Activated effector memory CD4-positive, alpha-beta T cell treated with Interleukin-2 at 50 U/mL for 16 hours (primary cell): Measurements from ENCODE around the gene TYW3.
A peak's percentile ranks its signal among the peaks of the same experiment; 100 is the strongest.

Source experiments
- DNase-seq: peaks from one replicate; pipeline ENCODE4 v3.0.0-alpha.2; 2020

Gene TYW3

GRCh38 chr1:74732960-74733603 lies at the start of gene TYW3, which contains the start of gene CRYZ:
Gene TYW3, plus strand, starts transcription at chr1:74733152. Its CDS starts 93 bp downstream, at chr1:74733245.
Gene CRYZ, minus strand, starts transcription at chr1:74733050. Its CDS starts 8,229 bp downstream, at chr1:74724821.
- DNase-seq, result peak; percentile 81

- DNase-seq, result no peak
Observed at GRCh38 chr1:74683656-74684055, 49.3 kb upstream of the TYW3 start.

DNA sequence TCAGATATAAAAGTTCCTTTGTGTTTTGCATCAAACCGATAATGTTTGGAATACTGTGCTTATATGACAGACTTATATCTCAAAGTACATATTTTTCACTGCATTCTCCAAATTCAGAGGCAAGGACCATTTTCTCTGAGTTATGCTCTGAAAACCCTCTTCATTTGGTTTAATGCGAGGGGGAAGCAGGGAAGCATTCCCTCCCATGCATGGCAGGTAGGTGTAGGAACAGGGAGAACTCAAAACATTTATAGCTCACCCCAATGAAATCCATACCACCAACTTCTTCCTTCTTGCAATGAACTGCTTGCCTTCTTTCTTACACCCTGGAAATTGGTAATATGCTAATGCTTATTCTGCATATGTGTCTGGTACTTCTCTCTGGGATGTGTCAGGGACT lies 48.7 kb upstream of the TYW3 start:
- DNase-seq, result no peak

GRCh38 chr1:74686928-74687327 lies 46.0 kb upstream of the TYW3 start:
- DNase-seq, result no peak

DNA sequence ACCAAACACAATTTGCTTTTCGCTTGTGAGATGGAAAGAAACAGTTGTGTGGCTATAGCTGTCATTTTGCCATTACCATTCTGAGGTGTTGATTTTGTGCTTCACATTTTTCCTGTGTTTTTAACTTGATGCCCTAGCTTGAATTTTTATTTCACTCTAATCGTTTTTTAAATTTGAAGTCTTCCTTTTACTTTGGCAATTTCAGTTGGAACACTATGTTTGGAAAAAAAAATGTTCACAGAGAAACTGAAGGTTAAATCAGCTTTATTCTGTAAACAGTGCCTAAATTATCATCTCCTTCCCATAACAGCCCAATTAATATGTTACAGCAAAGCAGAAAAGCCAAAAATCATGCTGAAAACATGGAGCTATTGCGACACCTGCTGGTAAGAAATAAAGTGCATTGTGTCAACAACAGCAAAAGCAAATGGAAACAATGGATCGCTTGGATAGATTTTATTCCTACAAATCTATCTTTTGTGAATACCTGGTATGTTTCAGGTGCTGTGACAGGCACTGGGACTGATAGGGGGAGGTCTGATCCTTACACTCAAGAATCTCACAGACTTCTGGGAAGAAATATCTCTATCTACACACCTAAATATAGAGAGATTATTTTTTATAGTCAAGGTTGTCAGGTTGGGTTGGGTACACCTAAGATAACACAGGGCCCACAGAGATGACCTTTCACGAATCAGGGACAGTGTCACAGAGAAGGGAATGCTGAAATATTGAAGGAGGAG lies 43.2 kb upstream of the TYW3 start:
- no peak for DNase-seq

DNA sequence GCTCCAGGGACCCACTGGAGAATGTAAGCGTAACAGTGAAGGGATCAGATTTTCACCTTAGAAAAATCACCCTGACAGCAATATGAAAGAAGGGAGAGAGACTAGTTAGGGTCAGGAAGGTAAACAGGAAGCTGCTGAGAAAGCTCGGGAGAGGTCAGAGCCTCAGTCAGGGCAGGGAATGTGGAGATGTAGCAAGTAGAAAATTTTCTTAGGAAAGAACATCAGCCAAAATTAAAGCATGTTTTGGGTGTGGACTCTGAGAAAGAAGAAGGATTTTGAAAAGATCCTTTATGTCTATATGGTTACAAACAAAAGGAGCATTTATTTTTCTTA lies 42.6 kb upstream of the TYW3 start:
- DNase-seq, result no peak

GRCh38 chr1:74690909-74691308 lies 42.0 kb upstream of the TYW3 start:
- DNase-seq, result no peak

GRCh38 chr1:74693473-74693872 lies 39.5 kb upstream of the TYW3 start:
- DNase-seq, result no peak

DNA sequence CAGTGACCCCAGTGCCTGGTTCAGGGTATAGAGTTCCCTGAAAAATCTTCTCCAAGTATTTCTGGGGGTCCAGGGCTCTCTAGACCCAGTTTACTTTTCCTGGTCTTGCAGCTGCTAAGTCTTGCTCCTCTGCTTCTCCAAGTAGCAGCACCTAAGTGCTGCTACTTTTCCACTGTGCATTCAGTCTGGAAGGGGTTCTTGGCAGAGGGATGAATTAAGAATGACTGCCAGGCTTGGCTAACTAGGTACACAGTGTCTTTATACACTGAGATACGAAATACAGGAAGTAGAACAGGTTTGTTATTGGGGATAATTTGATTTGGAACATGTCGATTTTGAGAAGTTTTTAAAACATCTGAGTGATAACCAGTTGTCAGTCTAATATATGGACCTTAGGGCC lies 35.1 kb upstream of the TYW3 start:
- DNase-seq, result no peak

DNA sequence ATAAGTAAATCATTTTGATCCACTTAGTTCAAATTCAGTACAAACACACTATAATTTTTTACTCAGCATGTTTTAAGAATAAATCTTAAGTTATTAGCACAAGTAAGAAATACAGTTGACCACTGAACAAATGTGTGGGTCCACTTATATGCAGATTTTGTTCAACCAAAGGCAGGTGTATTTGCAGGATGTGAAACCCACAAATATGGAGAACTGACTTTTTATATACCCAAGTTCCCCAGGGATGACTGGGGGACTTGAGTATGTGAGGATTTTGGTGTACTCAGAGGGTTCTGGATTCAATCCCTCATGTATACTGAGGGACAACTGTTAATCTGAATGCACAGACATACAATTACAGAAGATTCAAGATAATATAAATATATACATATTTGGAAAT lies 33.6 kb upstream of the TYW3 start:
- DNase-seq, result no peak

GRCh38 chr1:74703386-74704182 lies 29.4 kb upstream of the TYW3 start:
- no peak for DNase-seq

- DNase-seq, result no peak
Observed at GRCh38 chr1:74712881-74713280, 20.1 kb upstream of the TYW3 start.

DNA sequence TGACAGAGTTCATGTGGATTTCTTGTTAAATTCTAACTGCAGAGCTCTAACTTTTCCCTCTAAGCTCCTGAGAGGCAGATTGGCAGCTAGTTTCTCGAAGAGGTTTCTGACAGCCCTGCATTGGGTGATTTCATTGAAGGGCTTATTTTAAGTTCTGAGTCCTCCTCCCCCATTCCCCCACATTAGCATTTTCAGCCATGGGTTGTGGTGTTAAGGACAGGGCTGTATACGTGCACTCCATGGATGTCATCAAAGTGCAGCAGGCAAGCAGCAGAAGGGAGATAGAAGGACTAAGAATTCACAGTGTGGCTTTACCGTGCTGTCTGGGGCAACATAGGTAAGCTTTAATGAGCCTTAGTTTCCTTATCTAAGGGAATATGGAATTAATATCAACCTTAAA lies 19.1 kb upstream of the TYW3 start:
- DNase-seq, result no peak

DNA sequence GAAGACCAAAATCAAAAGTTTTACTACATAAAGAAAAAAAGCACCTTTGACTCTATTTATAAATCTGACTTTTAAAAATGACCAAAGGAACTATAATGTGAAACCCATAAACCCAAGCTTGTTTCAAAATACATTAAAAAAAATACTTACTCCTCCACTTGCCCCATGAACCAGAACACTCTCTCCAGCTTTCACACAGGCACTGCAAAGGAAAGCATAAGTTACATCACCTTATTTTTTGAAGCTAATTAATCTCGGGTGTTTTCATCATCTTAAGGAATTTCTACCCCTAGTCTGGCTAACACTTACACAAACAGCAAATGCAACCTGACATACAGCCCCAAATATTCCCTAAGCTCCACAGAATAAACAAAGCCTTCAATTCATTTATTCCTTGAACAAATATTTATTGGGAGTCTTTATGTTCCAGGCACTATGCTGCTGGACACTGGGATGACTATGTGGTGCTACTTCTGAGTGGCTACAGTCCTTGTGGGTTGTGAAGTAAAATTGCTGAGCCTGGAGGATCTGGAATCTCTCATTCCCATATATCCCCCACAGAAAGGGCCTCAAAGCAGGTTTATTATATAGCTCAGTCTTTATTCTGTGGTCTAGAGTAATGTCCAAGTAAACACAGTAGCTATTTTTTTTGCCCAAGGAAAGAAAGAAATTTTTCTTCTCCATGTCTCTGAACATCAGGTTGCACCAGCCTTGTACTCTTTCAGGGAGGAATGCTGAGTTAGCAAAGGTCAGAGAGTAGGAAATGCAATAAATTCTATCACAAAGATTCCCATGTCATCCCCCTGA lies 18.3 kb upstream of the TYW3 start:
- DNase-seq, result no peak

- DNase-seq, result no peak
Observed at GRCh38 chr1:74715236-74715502, 17.8 kb upstream of the TYW3 start.

DNA sequence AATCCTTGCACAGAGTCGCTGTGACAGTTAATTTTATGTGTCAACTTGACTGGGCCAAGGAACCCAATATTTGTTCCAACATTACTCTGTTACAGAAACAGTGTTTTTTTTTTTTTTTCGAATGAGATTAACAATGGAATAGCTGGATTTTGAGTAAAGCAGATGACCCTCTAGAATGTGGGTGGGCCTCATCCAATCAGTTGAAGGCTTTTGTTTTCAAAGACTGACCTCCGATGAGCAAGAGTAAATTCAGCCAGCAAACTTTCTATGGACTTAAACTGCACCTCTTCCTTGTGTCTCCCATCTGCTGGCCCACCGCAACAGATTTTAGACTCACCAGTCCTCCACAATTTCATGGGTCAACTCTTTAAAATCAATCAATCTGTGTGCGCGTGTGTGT lies 17.1 kb upstream of the TYW3 start:
- DNase-seq, result no peak

- DNase-seq, result no peak
Observed at GRCh38 chr1:74716822-74717221, 16.1 kb upstream of the TYW3 start.

GRCh38 chr1:74717626-74718025 lies 15.3 kb upstream of the TYW3 start:
- no peak for DNase-seq

DNA sequence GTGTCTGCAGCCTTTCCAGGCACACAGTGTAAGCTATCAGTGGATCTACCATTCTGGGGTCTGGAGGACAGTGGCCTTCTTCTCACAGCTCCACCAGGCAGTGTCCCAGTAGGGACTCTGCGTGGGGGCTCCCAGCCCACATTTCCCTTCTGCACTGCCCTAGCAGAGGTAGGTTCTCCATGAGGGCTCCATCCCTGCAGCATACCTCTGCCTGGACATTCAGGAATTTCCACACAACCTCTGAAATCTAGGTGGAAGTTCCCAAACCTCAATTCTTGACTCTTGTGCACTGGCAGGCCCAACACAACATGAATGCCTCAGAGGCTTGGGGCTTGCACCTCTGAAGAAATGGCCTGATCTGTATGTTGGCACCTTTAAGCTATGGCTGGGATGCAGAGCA lies 6.9 kb upstream of the TYW3 start:
- no peak for DNase-seq

DNA sequence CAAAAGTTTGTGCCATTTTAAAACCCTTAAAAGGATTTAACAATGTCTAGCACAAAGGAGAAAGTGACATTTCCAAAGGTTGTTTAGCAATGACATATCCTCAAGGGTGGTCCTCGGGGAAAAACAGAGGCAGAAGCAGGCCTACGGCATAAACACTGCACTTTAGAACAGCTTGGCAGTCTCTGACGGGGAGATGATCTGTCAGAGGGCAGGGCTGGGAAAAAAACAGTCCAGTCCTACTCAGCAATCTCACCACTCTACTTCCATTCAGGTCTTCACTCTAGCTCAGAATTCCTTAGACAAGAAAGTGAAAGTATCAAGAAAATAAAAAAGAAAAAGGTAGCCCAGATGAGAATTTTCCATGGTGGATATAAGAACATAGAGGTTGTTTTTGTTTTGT lies 4.2 kb upstream of the TYW3 start:
- no peak for DNase-seq

DNA sequence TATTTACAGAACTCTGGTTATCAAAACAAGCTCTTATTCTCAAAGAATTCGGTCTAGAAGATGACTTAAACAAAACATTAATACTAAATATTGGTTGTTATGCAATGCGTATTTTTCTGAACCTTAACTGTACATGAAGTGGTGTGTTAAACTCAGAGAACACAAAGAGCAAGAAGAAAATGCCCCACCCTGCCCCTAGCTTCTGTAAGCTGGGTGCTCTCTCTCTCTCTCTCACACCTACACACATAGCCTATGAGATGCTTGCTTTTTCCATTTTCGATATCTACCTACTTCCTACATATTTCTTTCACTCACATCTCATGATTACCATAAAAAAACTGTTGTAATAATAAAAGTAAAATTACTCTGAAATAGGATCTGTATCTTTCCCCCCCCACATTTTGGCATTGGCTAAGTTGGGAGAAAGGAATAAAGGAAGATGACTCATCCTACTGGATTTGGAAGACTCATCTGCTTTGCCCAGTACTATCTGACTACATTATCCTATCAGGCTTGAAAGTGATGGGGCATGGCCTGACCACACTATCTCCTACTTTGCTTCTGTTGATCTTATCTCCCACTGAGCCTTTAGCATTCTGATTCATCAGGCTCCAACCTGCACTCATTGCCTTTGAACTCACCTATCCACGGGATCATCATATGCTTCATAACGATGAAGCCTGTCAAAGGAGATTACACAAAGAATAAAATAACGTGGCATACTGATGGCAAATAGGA lies 3.0 kb upstream of the TYW3 start:
- DNase-seq, result no peak

- no peak for DNase-seq
Observed at GRCh38 chr1:74731399-74732052, 1.4 kb upstream of the TYW3 start.
